ENCODE data around the gene ADGRE1.

DNA sequence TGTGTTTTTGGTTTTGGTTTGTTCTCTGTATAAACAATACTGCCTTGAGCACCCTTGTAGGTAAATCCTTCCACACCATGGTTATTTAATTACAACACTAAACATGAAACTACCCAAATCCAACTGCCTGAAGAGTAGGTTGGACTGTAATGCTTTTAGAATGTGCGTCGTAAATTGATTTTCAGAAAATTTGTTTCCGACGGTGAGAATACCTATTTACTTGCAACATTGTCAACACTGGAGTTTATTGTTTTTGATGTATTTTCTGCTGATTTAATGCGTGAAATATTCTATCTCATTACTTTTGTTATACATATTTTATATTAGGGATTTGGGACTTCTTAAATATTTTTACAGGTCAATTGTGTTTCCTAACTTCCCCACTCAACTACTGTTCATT is 48.2 kb downstream of the ADGRE1 start:
- TF ChIP-seq, protein P1, sequence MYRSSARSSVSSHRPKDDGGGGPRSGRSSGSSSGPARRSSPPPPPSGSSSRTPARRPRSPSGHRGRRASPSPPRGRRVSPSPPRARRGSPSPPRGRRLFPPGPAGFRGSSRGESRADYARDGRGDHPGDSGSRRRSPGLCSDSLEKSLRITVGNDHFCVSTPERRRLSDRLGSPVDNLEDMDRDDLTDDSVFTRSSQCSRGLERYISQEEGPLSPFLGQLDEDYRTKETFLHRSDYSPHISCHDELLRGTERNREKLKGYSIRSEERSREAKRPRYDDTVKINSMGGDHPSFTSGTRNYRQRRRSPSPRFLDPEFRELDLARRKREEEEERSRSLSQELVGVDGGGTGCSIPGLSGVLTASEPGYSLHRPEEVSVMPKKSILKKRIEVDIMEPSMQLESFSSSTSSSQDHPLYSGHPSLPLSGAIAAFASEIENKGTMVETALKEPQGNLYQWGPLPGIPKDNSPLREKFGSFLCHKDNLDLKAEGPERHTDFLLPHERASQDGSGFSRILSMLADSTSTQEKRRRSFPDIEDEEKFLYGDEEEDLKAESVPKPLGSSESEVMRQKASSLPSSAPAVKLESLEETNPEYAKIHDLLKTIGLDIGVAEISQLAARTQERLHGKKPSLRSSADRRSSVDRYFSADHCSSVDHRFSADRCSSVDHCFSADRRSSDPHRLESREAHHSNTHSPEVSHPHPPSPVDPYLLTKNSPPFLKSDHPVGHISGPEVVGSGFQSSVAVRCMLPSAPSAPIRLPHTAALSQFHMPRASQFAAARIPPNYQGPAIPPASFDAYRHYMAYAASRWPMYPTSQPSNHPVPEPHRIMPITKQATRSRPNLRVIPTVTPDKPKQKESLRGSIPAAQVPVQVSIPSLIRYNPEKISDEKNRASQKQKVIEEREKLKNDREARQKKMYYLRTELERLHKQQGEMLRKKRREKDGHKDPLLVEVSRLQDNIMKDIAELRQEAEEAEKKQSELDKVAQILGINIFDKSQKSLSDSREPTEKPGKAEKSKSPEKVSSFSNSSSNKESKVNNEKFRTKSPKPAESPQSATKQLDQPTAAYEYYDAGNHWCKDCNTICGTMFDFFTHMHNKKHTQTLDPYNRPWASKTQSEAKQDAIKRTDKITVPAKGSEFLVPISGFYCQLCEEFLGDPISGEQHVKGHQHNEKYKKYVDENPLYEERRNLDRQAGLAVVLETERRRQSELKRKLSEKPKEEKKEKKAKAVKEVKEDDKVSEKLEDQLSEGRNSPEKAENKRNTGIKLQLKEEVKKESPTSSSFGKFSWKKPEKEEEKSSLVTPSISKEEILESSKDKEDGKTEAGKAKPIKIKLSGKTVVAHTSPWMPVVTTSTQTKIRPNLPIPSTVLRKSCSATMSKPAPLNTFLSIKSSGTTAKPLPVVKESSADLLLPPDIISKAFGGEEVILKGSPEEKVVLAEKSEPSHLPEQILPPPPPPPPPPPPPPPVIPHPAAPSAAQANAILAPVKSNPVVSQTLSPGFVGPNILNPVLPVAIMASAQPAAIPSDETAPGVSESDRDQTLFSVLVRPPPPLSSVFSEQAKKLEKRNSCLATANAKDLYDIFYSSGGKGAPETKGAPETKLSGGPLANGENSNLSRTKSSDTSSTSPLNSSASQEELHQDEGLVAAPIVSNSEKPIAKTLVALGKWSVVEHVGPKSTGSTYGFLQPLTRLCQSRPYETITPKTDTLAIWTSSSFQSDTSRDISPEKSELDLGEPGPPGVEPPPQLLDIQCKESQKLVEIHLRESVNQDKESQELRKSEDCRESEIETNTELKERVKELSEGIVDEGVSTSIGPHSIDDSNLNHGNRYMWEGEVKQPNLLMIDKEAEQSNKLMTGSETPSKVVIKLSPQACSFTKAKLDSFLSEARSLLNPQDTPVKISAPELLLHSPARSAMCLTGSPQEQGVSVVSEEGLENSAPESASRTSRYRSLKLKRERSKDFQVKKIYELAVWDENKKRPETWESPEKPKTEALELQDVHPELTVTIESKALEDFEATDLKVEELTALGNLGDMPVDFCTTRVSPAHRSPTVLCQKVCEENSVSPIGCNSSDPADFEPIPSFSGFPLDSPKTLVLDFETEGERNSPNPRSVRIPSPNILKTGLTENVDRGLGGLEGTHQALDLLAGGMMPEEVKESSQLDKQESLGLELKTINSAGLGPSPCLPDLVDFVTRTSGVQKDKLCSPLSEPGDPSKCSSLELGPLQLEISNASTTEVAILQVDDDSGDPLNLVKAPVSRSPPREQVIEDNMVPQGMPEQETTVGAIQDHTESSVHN (CRISPR knock-in tag; IDR thresholded peaks at IDR 0.05), result no peak
- no peak for TF ChIP-seq ATF7-NPFF (CRISPR knock-in tag; IDR thresholded peaks at IDR 0.05; ENCODE audit: low read depth)

All from HepG2 (cell line).